Endothelial cell of umbilical vein (primary cell): ENCODE measurements around the gene DCC. TPM values are rescaled to one million over a fixed set of nuclear protein-coding genes. Genes with fewer than 3 reads are reported as not detected.

Source experiments
- BruUV-seq: library from RNA; stranded (reverse); fragments of 400-500 nt; replicated peaks from 2 replicates; lab custom pipeline; 2021; lab: Mats Ljungman, UMichigan
- CTCF ChIA-PET: fragments of 300-600, 350-600 bp; sonication (Branson Sonifier 250); formaldehyde crosslinking; loops from one replicate; lab custom pipeline; 2021; ENCODE audit warnings: antibody characterized with exemption, inconsistent platforms; lab: Charles Lee
- POLR2A ChIA-PET: fragments of 300-600, 350-600 bp; sonication (Branson Sonifier 250); formaldehyde crosslinking; loops from one replicate; lab custom pipeline; 2021; ENCODE audit warnings: antibody characterized with exemption, inconsistent platforms; lab: Charles Lee
- DNase-seq: peaks from one replicate; pipeline ENCODE4 v3.0.0-alpha.2; 2011; ENCODE audit warnings: low read depth, low spot score
- FAIRE-seq: peaks from 2 replicates; lab custom pipeline; 2011; peaks lifted over from hg19 to GRCh38; lab: Jason Lieb, UNC
- H2AFZ ChIP-seq: 2 replicates; pipeline ENCODE4 v1.6.0; 2012; ENCODE audit warnings: low read depth, low read length, control low read depth, inconsistent platforms
- H3K27ac ChIP-seq: 2 replicates; pipeline ENCODE4 v1.5.1; 2011; ENCODE audit warnings: low read depth, mild to moderate bottlenecking, control low read depth, low read length, moderate library complexity; ENCODE audit not compliant: insufficient read depth
- H3K27me3 ChIP-seq, 2 experiments: 2 replicates each; pipeline versions ENCODE4 v1.6.0 to v1.6.1; 2011; ENCODE audit warnings: low read length in 2 of 2, mixed read lengths in 1 of 2; ENCODE audit not compliant: control insufficient read depth in 2 of 2, insufficient read depth in 2 of 2
- H3K36me3 ChIP-seq, 2 experiments: 2 replicates in 1 of 2; 3 replicates in 1 of 2; pipeline ENCODE4 v1.5.1; 2011; ENCODE audit warnings: low read length in 2 of 2, mild to moderate bottlenecking in 1 of 2, moderate library complexity in 1 of 2; ENCODE audit not compliant: control insufficient read depth in 2 of 2, insufficient read depth in 2 of 2; ENCODE audit errors: extremely low read depth in 1 of 2
- H3K4me1 ChIP-seq: 3 replicates; pipeline ENCODE4 v1.5.1; 2011; ENCODE audit warnings: mild to moderate bottlenecking, low read length; ENCODE audit not compliant: control insufficient read depth, insufficient read depth; ENCODE audit errors: extremely low read depth
- H3K4me2 ChIP-seq: 2 replicates; pipeline ENCODE4 v1.6.1; 2011; ENCODE audit warnings: low read length, control low read depth, mixed read lengths; ENCODE audit not compliant: insufficient read depth
- H3K4me3 ChIP-seq, 3 experiments: fragments of 200-600 bp in 1 of 3; sonication (generic), shearing (Covaris generic) in 1 of 3; replicated peaks in 1 of 3; 2 replicates each; pipeline ENCODE4 v1.5.1; 2011 to 2016; ENCODE audit warnings: control low read depth in 3 of 3, low read length in 3 of 3, mild to moderate bottlenecking in 2 of 3, inconsistent platforms in 1 of 3, low read depth in 1 of 3, moderate library complexity in 1 of 3; ENCODE audit not compliant: insufficient read depth in 1 of 3
- H3K79me2 ChIP-seq: 2 replicates; pipeline ENCODE4 v1.6.0; 2012; ENCODE audit warnings: low read length, inconsistent platforms; ENCODE audit not compliant: control insufficient read depth, insufficient read depth
- H3K9ac ChIP-seq: replicated peaks from 2 replicates; pipeline ENCODE3; 2011; ENCODE audit warnings: low read length, control low read depth; ENCODE audit not compliant: insufficient read depth; ENCODE audit errors: extremely low read depth
- H3K9me1 ChIP-seq: replicated peaks from 3 replicates; pipeline ENCODE4 v1.6.0; 2011; ENCODE audit warnings: mild to moderate bottlenecking, low read length; ENCODE audit not compliant: control insufficient read depth, insufficient read depth; ENCODE audit errors: extremely low read depth
- H3K9me3 ChIP-seq: replicated peaks from 2 replicates; pipeline ENCODE4 v1.5.1; 2012; ENCODE audit warnings: low read length, inconsistent platforms; ENCODE audit not compliant: control insufficient read depth, insufficient read depth
- H4K20me1 ChIP-seq: replicated peaks from 2 replicates; pipeline ENCODE3; 2011; ENCODE audit warnings: mild to moderate bottlenecking, low read length; ENCODE audit not compliant: control insufficient read depth, insufficient read depth; ENCODE audit errors: extremely low read depth
- CTCF ChIP-seq, 2 donors: IDR thresholded peaks; 1 replicate in 1 of 2; 2 replicates in 1 of 2; pipeline ENCODE4 v1.5.1; 2011; ENCODE audit warnings: low read length in 2 of 2, mild to moderate bottlenecking in 2 of 2, moderate library complexity in 2 of 2, control low read depth in 1 of 2, inconsistent platforms in 1 of 2, low read depth in 1 of 2; ENCODE audit not compliant: insufficient read depth in 1 of 2; ENCODE audit errors: extremely low read depth in 1 of 2
- EZH2 ChIP-seq: IDR thresholded peaks from 2 replicates; pipeline ENCODE4 v1.6.1; 2012; ENCODE audit warnings: borderline replicate concordance, low read depth, mild to moderate bottlenecking, moderate library complexity, low read length, inconsistent platforms; ENCODE audit not compliant: severe bottlenecking
- FOS ChIP-seq: IDR thresholded peaks from 2 replicates; pipeline ENCODE4 v1.6.1; 2011; ENCODE audit warnings: mild to moderate bottlenecking, low read length, moderate library complexity, borderline replicate concordance; ENCODE audit not compliant: insufficient read depth
- GATA2 ChIP-seq: IDR thresholded peaks from 2 replicates; pipeline ENCODE4 v1.7.0; 2011; ENCODE audit warnings: low read depth, mild to moderate bottlenecking, moderate library complexity, mixed read lengths, low read length; ENCODE audit not compliant: insufficient read length, insufficient read depth
- JUN ChIP-seq: IDR thresholded peaks from 2 replicates; pipeline ENCODE4 v1.6.1; 2011; ENCODE audit warnings: borderline replicate concordance, low read depth; ENCODE audit not compliant: insufficient read length, insufficient read depth
- MAX ChIP-seq: IDR thresholded peaks from 2 replicates; pipeline ENCODE4 v1.6.1; 2011; ENCODE audit not compliant: insufficient read depth, insufficient read length
- MYC ChIP-seq: IDR thresholded peaks from one replicate; pipeline ENCODE4 v1.6.1; 2011; ENCODE audit warnings: mild to moderate bottlenecking, low read depth, low read length
- POLR2A ChIP-seq: IDR thresholded peaks from 2 replicates; pipeline ENCODE4 v1.6.1; 2012; ENCODE audit warnings: low read depth, mild to moderate bottlenecking, control low read depth, low read length
- POLR2AphosphoS5 ChIP-seq: IDR thresholded peaks from 2 replicates; pipeline ENCODE4 v1.6.1; 2012; ENCODE audit warnings: low read depth, mild to moderate bottlenecking, control low read depth, low read length, moderate library complexity; ENCODE audit not compliant: insufficient read depth
- dilution Hi-C: fragments of 300-500 bp; cut with MboI; formaldehyde crosslinking; loops from one replicate; pipeline ENCODE4 v1.15.0; 2019; ENCODE audit warnings: low sequenced_read_pairs; ENCODE audit not compliant: extremely low pct_ligation_motif_present
- intact Hi-C: fragments of 100-400 bp; cut with micrococcal nuclease; formaldehyde crosslinking; loops from one replicate; pipeline ENCODE4 v1.10.0; 2022
- polyA plus RNA-seq, 4 experiments: library from polyadenylated mRNA; depleted of rRNA in 3 of 4; stranded (reverse) in 3 of 4; unstranded in 1 of 4; fragments of >200 nt; gene quantifications; 2 replicates each; pipeline versions ENCODE4 v1.2.1 to v1.2.3, GENCODE V29; 2011 to 2012; ENCODE audit warnings: missing spikeins in 1 of 4
- total RNA-seq: library from RNA; stranded (reverse); gene quantifications from 2 replicates; pipeline ENCODE4 v1.2.3, GENCODE V29; 2021

Gene DCC
- total and polyA plus RNA-seq, 2 donors (not counting 3 experiments of a cell fraction or from before 2014, with no cell fraction given): not detected

DNA sequence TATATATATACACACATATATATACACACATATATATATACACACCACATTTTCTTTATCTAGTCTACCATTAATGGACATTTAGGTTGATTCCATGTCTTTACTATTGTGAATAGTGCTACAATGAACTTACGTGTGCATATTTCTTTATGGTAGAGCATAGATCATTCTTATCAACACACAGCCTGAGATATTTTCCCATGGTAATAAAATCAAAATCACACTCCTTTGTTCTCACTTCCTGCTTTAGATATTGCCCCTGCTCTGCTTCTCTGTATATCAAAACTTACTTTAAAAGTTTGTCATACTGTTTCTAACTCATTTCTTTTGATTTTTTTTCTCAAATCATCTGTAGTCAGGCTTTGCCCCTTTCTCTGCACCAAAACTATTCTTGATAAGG, 119.9 kb downstream of the DCC start:
- Histone ChIP-seq H3K9me3 (no peaks in the 10 kb centered on the region), H3K4me1 (no peaks in the 10 kb centered on the region), H3K9me1 (no peaks in the 10 kb centered on the region), H3K4me3 (no peak overlapping the region), H3K9ac (no peak overlapping the region), H3K27me3 (no peaks in the 10 kb centered on the region), H2AFZ (no peak overlapping the region), H3K36me3 (no peaks in the 10 kb centered on the region), H3K79me2 (no peaks in the 10 kb centered on the region), H4K20me1 (no peaks in the 10 kb centered on the region), H3K4me2 (no peak overlapping the region), H3K27ac (no peak overlapping the region)
- ChIA-PET POLR2A (no interaction called here), CTCF (no interaction called here)
- DNase-seq (no peak), FAIRE-seq (no peak)
- BruUV-seq: no TSS peak
- TF ChIP-seq POLR2A (no peak), MAX (no peak), CTCF (IDR thresholded peaks at IDR 0.05; ENCODE audit: extremely low read depth in 1 of 2, insufficient read depth in 1 of 2, low read depth in 1 of 2, low read length in 2 of 2) (no peak), FOS (no peak), GATA2 (no peak), JUN (no peak), MYC (no peak), EZH2 (no peak), POLR2AphosphoS5 (no peak)
- intact Hi-C loops: no loop called here
- dilution Hi-C loops: no loop called here
